ENCODE measurements around the gene ENGASE.

The ENGASE gene

GRCh38 chr17:79080761-79081290 lies 6.2 kb downstream of the ENGASE start:
- no peak for DNase-seq

GRCh38 chr17:79081571-79082276 lies 7.1 kb downstream of the ENGASE start:
- no peak for DNase-seq

DNA sequence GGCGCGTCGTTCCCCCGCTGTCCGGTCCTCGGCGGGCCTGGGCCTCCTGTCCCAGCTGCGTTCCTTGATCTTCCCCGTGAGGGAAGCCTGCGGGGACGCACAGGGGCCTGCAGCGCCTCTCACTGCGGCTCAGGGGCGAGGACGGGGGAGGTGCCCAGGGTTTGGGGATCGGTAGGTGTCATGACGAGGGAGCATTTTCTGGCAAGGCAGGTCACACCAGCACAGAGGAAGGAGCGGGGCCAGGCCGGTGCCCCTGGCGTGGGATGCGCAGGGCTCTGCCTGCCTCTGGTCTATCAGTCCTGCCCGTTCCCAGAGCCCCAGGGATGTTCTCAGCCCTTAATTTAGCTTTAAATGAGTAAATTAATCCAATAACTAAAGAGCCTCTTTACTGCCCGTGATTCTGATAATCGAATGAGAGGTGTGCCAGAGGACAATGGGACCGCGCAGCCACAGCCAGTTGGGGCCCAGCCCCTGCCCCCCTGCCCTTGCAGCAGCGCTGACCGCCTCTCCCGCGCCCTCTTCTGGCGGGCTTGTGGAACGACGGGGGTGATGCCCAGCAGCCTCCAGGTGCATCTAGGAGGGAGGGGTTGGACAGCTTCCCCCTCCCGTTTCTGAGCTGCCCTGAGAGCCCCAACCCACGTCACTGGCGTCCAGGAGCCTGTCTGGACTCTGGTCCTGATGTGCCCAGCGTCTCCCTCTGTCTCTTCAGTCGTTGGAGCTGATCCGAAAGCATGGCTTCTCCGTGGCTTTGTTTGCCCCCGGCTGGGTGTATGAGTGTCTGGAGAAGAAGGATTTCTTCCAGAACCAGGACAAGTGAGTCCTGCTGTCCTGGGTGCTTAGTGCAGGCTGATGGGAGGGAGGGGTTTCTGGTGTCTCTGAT lies 7.9 kb downstream of the ENGASE start:
- peak; percentile 56 for DNase-seq

DNA sequence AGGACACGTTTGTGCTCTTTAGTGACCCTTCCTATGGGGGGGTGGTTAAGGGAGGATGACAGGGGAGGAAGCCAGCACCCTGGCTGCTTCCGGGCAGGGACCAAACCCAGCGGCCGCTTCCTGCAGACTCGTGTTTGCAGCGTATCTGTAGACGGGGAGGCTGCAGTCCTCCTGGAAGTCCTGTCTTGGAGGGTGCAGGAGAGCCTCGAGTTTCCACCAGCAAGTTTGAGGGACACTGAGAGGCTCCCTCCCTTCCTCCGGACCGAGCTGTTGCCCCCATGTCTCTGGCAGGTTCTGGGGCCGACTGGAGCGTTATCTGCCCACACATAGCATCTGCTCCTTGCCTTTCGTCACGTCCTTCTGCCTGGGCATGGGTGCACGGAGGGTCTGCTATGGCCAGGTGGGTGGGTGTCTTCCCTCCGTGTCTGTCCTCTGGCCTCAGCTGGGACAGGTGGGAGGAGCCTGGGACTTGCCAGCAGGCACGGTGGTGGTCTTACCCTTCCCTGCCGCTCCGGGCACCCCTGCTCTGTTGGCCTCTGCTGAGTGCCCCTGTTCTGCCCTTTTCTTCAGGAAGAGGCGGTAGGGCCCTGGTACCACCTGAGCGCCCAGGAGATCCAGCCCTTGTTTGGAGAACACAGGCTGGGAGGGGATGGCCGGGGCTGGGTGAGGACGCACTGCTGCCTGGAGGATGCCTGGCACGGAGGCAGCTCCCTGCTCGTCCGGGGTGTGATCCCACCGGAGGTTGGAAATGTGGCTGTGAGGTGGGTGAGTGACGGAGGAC lies 8.8 kb downstream of the ENGASE start:
- DNase-seq: no peak

- DNase-seq: no peak
Measured at GRCh38 chr17:79084291-79085153, 9.9 kb downstream of the ENGASE start.

- no peak for DNase-seq
Measured at GRCh38 chr17:79085154-79085920, 10.7 kb downstream of the ENGASE start.

DNA sequence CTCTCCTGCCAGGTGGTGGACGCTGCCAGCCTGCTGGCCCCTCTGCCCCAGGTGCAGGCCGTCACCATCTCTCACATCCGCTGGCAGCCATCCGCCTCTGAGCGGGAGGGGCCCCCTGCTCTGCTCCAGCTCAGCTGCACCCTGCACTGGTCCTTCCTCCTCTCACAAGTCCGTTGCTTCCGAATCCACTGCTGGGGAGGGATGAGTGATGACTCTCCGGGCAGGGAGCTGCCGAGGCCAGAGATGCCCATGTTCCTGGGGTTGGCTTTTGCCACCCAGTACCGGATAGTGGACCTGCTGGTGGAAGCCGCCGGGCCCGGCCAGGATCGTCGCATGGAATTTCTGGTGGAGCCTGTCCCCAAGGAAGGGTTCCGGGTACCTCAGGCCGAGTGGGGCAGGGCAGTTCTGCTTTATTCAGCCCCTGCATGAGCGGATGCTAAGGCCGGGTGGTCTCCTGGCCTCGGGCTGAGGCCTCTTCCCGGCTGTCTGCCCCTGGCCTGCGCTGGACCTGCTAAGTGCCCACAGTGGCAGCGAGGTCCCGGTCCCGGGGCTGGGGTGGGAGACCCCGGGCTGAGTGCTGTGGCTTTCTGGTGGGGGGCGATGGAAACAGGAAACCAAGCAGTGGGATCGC lies 11.4 kb downstream of the ENGASE start:
- DNase-seq: no peak

- DNase-seq: no peak
Measured at GRCh38 chr17:79086609-79087427, 12.2 kb downstream of the ENGASE start.

GRCh38 chr17:79087428-79088143 lies 13.0 kb downstream of the ENGASE start:
- DNase-seq: peak; percentile 79

GRCh38 chr17:79088247-79088996 lies 13.8 kb downstream of the ENGASE start:
- no peak for DNase-seq

DNA sequence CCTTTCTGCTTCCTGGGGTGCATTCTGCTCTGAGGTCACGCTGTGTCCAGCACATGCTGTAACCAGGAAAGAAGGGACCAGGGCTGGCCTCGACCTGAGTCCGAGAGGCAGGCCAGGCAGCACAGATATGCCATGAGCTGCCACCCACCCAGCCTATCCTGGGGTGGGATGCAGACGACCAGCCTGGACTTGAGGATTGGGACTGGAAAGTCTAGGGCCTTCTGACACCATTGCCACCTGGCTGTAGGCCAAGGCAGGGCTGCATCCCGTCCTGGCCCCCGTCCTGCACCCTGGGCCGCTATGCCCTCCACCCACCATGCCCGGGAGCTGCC lies 14.3 kb downstream of the ENGASE start:
- DNase-seq: no peak

GRCh38 chr17:79089720-79090442 lies 15.3 kb downstream of the ENGASE start:
- no peak for DNase-seq

GRCh38 chr17:79090443-79091225 lies 16.0 kb downstream of the ENGASE start:
- DNase-seq: no peak

GRCh38 chr17:79091226-79091670 lies 16.6 kb downstream of the ENGASE start:
- no peak for DNase-seq

GRCh38 chr17:79092567-79092966 lies 17.9 kb downstream of the ENGASE start:
- DNase-seq: no peak

- no peak for DNase-seq
Measured at GRCh38 chr17:79093270-79093669, 18.6 kb downstream of the ENGASE start.

DNA sequence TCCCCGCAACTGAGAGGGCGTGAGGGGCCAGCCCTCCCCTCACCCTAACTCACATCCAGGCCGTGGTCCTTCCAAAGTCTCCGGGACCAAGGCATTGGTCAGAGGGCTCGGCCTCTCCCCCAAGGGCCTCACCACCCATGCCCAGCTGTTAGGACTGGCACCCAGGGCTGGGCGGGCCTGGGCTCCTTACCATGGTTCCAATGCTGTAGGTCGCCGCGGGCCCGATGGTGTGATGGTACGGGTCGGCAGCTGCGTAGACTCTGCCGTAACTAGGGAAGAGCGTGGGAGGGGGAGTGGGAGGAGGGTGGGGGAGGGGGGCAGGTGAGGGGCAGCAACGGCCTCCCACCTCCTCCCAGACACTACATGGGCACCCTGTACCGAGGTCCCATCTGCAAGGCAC lies 19.6 kb downstream of the ENGASE start:
- DNase-seq: no peak

Data from stimulated activated CD4-positive, alpha-beta T cell treated with anti-CD3 and anti-CD28 coated beads, Interleukin-4, amount 100 ng/mL, for 1 hour (primary cell).